ENCODE data around the gene ARHGEF1.

The ARHGEF1 gene

GRCh38 chr19:41860419-41861115 is 22.4 kb upstream of the ARHGEF1 start:
- no peak for TF ChIP-seq CTCF (IDR thresholded peaks at IDR 0.05; ENCODE audit: insufficient read depth, low read length, missing control alignments)
- DNase-seq (ENCODE audit: low read depth, low spot score): no peak
- peak overlapping the region; percentile 98 for H3K4me3 ChIP-seq (ENCODE audit: low read depth, low read length)
- CTCF ChIA-PET: interaction anchor here (1.1 to 2.9 kb wide), 7 partner anchors 8 to 175 kb away, joined by 3 to 11 read pairs (median 5); partner anchors contain the start of gene RABAC1
- POLR2A ChIA-PET: interaction anchor here (0.5 to 2.5 kb wide), 13 partner anchors 8 to 535 kb away, joined by 3 to 27 read pairs (median 5); partner anchors contain the start of gene RABAC1

- ChIA-PET POLR2A (interaction anchor here (0.5 to 2.5 kb wide), 5 partner anchors 10 to 89 kb away, joined by 3 to 27 read pairs (median 4); no protein-coding TSS in a partner anchor), CTCF (interaction anchor here (1.1 to 2.5 kb wide), 5 partner anchors 9 to 174 kb away, joined by 3 to 10 read pairs (median 5); no protein-coding TSS in a partner anchor)
- no peak for DNase-seq (ENCODE audit: low read depth, low spot score)
- TF ChIP-seq CTCF (IDR thresholded peaks at IDR 0.05; ENCODE audit: insufficient read depth, low read length, missing control alignments): no peak
- H3K4me3 ChIP-seq (ENCODE audit: low read depth, low read length): peak overlapping the region; percentile 98
Measured at GRCh38 chr19:41861116-41861768, 21.7 kb upstream of the ARHGEF1 start.

- POLR2A ChIA-PET: interaction anchor here (1.3 kb wide), 1 partner anchor 89 kb away, joined by 4 read pairs; no protein-coding TSS in a partner anchor
- no peak for DNase-seq (ENCODE audit: low read depth, low spot score)
- CTCF ChIA-PET: interaction anchor here (3.3 kb wide), 1 partner anchor 11 kb away, joined by 20 read pairs; no protein-coding TSS in a partner anchor
- peak overlapping the region; percentile 98 for H3K4me3 ChIP-seq (ENCODE audit: low read depth, low read length)
- TF ChIP-seq CTCF (IDR thresholded peaks at IDR 0.05; ENCODE audit: insufficient read depth, low read length, missing control alignments): no peak
Measured at GRCh38 chr19:41861846-41862245, 21.1 kb upstream of the ARHGEF1 start.

GRCh38 chr19:41862445-41862986 is 20.5 kb upstream of the ARHGEF1 start:
- H3K4me3 ChIP-seq (ENCODE audit: low read depth, low read length): peak overlapping the region; percentile 21
- no peak for DNase-seq (ENCODE audit: low read depth, low spot score)
- CTCF ChIA-PET: interaction anchor here (1.3 to 3.3 kb wide), 2 partner anchors 10 to 75 kb away, joined by 5 to 20 read pairs; no protein-coding TSS in a partner anchor
- POLR2A ChIA-PET: interaction anchor here (2.8 kb wide), 1 partner anchor 11 kb away, joined by 11 read pairs; no protein-coding TSS in a partner anchor
- TF ChIP-seq CTCF (IDR thresholded peaks at IDR 0.05; ENCODE audit: insufficient read depth, low read length, missing control alignments): no peak

GRCh38 chr19:41863209-41863931 is 19.6 kb upstream of the ARHGEF1 start:
- ChIA-PET POLR2A (interaction anchor here (0.8 to 2.8 kb wide), 2 partner anchors 10 to 21 kb away, joined by 3 to 11 read pairs; no protein-coding TSS in a partner anchor), CTCF (interaction anchor here (1.2 to 3.3 kb wide), 3 partner anchors 10 to 74 kb away, joined by 3 to 20 read pairs (median 5); no protein-coding TSS in a partner anchor)
- H3K4me3 ChIP-seq (ENCODE audit: low read depth, low read length): no peak overlapping the region
- TF ChIP-seq CTCF (IDR thresholded peaks at IDR 0.05; ENCODE audit: insufficient read depth, low read length, missing control alignments): no peak
- no peak for DNase-seq (ENCODE audit: low read depth, low spot score)
